Activated CD4-positive, CD25-positive, alpha-beta regulatory T cell treated with anti-CD3 and anti-CD28 coated beads, Interleukin-2, amount 50 U/mL, for 16 hours (primary cell): ENCODE measurements around the gene SPECC1.

Source experiments
- DNase-seq: peaks from one replicate; pipeline ENCODE4 v3.0.0-alpha.2; 2020; ENCODE audit warnings: low read depth, low spot score

Gene SPECC1

DNA sequence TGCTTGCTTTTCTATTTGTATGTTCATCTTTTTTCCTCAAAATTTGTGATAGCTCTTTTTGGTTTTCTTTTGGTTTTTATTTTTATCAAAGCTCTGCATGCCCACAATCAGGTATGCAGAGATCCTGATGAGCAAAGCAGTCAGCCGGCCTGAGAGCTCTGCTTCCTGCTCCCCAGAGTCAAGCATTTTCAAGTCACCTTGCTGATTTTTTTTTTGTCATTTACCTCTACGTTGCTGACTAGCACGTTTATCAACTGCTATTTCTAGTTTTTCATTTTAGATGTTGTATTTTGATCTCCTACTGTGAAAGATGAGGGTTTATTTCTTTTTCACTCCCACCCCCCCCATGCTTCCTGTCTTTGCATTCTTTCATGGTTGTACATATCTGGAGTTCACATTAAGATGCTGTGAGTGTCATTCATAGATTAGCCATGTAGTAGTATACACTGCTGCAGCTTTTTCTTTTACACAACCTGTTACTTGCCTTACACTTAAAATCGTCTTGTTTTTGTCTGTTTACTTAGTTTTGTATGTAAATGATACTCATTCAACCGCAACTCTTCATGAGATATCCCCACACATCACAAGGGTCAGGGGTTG lies 262.0 kb downstream of the SPECC1 start:
- no peak for DNase-seq

GRCh38 chr17:20273741-20274500 lies 264.8 kb downstream of the SPECC1 start:
- no peak for DNase-seq

- no peak for DNase-seq
Measured at GRCh38 chr17:20275653-20276052, 266.5 kb downstream of the SPECC1 start.

- DNase-seq = no peak
Measured at GRCh38 chr17:20276421-20276820, 267.3 kb downstream of the SPECC1 start.

GRCh38 chr17:20278805-20279204 lies 269.6 kb downstream of the SPECC1 start:
- DNase-seq = no peak

- DNase-seq = no peak
Measured at GRCh38 chr17:20279631-20280030, 270.5 kb downstream of the SPECC1 start.

DNA sequence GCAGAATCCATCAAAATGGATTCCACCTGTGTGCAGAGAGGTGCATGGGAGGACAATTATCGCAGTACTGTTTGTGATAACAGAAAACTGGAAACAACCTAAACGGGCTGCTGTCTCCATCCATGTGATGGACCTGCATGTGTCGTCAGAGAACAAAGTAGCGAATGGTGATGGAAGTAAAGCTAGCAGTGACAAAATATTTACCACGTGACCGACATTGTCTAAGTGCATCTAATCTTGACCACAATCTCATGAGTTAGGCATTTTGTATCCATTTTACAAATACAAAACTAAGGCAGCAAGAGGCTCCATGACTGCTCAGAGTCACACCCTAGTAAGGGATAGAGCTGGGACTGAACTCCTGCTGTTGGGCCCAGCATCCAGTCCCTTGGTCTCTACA lies 270.9 kb downstream of the SPECC1 start:
- DNase-seq = no peak

DNA sequence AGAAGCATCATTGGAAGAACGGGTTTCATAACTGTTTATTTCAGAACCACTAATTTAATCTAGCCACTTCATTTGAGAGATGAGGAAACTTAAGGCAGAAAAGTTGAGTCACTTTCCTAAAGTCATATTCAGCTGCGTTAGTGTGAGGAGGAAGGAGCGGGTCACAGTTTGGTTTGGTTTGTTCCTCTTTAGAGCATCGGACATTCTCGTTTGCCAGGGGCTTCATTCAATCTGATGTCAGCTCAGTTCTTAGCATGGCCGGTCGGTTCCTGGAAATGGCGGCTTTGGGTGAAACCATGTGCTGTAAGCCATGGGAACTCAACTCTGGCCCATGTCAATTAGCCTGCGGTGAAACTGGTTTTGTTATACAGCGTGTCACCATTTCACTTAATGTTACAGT lies 271.7 kb downstream of the SPECC1 start:
- no peak for DNase-seq

- DNase-seq = no peak
Measured at GRCh38 chr17:20281860-20282259, 272.7 kb downstream of the SPECC1 start.

- DNase-seq = no peak
Measured at GRCh38 chr17:20282526-20283308, 273.6 kb downstream of the SPECC1 start.

DNA sequence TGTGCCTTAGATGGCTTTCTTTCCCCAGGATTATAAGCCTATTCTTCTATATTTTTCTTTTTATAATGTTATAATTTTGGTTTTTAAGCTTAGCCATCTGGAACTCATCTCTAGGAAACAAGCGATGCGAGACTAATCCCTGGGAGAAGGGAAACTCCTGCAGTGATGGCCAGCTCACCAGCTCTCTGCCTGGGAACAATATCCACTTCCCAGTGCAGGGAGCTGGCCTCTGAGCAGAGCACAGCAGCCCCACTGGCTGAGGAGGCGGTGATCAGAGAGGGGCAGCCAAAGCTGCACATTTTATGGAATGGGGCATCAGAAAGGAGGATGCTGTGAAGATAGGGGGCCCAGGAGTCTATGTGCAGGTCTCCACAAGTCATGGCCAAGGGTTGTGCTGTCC lies 274.9 kb downstream of the SPECC1 start:
- DNase-seq = no peak

- DNase-seq = no peak
Measured at GRCh38 chr17:20284570-20285295, 275.6 kb downstream of the SPECC1 start.

DNA sequence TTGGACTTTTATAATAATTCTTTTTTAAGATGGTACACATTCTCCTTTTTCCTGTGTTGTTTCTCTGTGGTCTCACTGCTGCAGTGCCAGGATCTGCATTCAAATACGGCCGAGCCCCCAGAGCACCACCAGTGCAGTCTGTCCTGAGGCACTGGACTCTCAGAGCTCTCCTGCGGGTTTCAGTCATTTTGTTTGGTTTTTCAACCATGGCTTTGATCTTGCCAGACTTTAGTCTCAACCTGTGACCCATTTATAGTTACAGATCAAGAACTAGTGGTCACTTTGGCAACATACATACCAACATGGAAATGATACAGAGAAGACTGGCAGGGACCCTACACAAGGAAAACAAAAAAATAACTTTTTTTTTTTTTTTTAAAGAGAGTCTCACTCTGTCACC lies 280.8 kb downstream of the SPECC1 start:
- no peak for DNase-seq

DNA sequence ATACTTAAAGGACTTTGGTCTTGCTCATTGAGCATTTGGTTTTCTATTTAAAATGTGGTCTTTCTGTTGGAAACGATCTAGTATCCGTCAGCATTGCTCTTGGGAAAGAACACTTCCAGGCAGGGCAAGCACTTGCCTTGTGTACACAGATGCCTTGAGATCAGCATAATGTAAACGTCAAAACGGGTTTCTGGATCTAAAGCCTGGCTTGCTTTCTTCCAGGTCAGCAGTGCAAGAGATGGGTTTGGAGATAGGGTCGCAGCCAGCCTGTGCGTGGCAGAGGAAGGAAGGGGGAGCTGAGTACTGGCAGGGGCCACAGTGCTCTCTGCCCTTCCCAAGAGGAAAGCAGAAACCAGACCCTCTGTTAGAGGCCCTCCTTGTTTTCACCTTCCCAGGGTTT lies 282.7 kb downstream of the SPECC1 start:
- no peak for DNase-seq

DNA sequence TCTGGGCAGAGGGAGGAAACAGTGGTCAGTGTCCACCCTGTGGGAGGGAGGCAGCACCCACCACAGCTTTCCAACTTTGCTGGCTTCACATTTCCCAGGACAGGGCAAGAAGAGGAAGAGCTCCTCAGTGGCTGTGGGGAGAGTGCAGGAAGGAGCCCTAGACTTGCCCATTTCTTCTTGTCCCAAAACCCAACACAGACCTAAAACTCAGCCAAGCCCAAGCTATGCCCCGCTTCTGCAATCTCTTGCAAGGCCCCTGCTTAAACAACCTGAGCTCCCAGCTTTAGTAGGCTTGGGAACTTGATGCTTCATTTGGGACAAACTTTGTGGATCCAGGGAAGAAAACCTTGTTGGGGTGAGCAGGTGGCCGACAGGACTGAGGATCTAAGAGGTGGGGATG lies 284.3 kb downstream of the SPECC1 start:
- DNase-seq = no peak

GRCh38 chr17:20294120-20294519 lies 285.0 kb downstream of the SPECC1 start:
- DNase-seq = no peak

DNA sequence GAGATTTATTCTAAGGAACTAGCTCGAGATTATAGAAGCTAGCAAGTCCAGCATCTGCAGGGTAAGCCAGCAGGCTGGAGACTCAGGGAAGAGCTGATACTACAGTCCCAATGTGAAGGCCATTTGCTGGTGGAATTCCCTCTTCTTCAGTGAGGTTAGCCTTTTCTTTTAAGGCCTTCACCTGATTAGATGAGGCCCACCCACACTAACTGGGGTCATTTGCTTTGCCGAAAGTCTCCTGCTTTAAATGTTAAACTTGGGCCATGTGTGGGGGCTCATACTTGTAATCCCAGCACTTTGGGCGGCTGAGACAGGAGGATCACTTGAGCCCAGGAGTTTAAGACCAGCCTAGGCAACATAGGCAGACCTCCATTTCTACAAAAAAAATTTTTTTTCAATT lies 289.9 kb downstream of the SPECC1 start:
- DNase-seq = no peak

DNA sequence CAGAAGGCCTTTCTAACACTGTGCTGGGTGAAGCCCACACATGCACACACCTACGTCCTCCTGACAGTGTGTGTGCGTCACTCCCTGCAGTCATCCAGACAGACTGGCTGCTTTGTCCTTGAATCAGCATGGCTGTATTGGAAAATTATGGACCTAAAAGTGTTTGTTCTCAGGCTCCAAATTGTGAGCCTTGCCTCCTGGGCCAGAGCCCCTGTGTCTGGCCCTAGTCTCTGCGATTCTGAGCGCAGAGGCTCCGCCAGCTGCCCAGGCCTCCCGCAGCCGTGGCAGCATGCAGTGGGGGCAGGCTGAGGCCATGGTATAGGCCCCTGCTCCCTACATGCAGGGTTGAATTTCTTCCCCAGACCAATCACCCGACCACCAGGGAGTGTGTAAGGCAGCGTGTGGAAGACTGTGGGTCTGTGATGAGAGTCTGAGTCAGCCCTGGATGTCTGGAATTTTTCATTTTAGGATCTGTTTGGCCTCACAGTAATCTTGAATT lies 291.3 kb downstream of the SPECC1 start:
- no peak for DNase-seq

DNA sequence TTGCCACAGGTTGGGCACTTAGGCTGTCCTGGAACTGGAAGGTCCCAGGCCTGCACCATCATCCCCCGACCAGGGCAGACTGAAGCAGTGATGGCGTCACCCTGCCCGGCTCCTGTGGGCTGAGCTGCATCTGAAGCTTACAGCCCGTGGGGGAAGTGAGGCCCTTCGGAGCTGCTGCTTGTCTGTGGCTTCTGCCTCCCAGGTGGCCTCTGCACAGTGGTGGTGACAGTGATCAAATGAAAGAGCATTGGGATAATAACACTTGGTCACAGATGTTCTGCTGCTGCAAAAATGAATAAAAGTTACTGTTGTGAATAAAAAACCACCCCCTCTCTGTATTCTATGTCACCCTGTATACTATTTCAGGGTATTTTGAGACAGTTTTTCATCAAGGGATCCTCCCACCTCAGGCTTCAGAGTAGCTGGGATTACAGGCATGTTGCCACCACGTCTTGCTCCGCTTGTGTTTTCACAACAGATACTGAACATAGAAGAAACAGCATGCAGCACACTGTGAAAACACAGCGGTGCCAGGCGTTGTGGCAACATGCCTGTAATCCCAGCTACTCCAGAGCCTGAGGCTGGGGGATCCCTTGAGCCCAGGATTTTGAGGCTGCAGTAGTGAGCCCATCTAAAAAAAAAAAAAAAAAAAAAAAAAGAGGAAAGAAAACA lies 293.2 kb downstream of the SPECC1 start:
- no peak for DNase-seq

DNA sequence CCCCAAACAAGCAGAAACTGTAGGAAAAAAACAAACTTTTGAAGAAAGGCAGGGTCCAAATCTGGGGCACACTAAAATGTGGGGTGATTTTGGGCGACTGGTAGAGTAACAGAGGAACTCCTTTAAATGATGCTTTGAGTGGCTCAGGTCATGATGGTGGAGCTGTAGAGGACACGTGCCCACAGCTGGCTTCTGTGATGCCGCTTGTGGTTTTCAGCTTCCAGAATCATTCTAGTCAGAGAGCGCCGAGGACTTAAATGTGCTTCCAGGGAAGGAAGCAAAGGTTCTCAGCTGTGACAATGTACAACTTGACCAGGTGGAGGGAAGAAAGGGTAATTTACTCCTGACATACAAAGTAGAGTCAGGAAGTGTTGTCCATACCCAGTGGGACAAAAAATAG lies 295.8 kb downstream of the SPECC1 start:
- DNase-seq = no peak

GRCh38 chr17:20306924-20307323 lies 297.8 kb downstream of the SPECC1 start:
- no peak for DNase-seq
